Stimulated activated CD4-positive, alpha-beta T cell treated with anti-CD3 and anti-CD28 coated beads, Interleukin-4, amount 100 ng/mL, for 24 hours (primary cell): ENCODE measurements around the gene PTPRN2.

ENCODE experiments used
- DNase-seq: peaks from one replicate; pipeline ENCODE4 v3.0.0-alpha.2; 2020

Gene PTPRN2

DNA sequence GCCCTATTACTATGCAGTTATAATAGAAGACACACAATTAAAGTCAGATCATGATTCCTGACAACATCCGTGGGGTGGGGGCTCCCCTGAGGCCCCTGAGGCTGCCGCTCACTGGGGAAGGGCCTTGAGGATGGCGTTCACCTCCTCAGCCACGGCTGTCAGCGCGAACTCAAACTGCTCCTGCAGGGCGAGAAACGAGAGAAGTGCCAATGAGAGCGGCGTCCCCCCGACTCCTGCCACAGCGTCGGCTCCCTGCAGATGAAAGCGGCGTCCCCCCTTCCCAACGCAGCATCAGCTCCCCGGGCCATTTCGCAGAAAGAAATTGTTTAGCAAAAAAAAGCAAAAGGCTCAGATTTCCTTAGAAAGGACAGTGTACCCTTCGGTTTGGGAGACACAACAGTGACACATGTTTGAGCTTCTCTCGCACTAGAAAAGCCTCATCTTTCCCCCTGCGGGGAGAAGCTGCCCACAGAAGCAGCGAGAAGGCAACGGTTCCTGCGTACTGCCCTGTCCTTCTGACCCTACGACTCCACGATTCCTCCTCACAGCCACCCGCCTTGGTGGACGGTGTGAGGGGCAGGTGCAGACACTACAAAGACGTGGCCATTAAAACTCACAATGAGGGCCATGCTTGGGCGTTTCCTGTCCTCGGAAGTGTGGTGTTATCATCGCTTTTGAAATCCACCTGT lies 1046.9 kb downstream of the PTPRN2 start:
- DNase-seq = no peak

- no peak for DNase-seq
These were observed 1047.6 kb downstream of the PTPRN2 start for GRCh38 chr7:157540020-157540419.

DNA sequence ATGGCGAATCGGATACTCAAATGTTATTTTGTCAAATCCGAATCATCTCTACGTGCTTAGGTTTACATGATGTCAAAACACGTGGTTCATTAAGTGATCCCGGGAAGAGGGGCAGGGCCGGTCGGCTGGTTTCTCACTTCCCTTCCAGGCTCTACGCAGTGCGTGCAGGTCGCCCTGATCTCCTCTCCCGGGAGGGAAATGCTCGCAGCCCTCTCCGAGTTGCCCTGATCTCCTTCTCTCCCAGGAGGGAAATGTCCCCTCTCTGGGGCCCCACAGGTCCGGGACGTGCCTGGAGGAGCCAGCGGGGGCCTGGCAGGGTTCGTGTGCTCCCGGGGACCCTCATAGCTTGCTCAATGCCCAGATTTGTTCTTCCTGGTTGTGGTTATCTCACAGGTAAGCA lies 1048.1 kb downstream of the PTPRN2 start:
- no peak for DNase-seq

DNA sequence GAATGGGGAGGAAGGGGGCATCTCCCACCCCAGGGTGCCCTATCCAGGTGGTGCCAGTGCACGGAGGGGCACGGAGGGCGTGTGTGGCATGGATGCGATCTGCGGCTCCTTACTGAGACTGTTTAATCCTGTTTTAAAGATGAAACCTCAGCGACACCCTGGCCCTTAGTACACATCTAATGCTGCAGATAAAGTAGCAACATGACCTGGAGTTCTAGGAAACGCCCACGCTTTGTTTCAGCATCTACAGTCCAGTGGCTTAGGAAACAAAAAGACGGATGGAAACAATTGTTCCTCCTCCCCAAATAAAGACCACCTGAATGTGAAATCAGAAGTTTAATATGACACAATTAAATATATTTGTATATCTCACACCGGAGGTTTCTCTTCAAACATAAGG lies 1048.9 kb downstream of the PTPRN2 start:
- DNase-seq = no peak

- no peak for DNase-seq
These were observed 1049.3 kb downstream of the PTPRN2 start for GRCh38 chr7:157538321-157538720.

DNA sequence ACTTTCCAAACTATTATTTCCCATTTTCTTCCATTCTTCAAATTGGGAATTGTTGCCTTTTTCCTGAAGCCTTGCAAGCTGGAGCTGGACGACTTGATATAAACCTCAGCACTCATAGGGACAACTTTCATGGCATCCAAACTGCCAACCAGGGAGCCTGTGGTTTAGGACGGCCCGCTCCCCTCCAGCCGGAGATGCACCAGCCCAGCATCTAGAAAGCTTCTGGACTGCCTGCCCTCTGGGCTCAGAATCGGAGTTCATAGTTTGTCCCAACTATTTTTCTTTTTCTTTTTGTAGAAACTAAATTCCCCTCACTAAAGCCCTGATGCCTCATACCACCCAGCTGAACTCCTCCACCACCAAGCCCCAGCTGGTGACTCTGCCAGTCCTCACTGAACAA lies 1050.6 kb downstream of the PTPRN2 start:
- DNase-seq = no peak

DNA sequence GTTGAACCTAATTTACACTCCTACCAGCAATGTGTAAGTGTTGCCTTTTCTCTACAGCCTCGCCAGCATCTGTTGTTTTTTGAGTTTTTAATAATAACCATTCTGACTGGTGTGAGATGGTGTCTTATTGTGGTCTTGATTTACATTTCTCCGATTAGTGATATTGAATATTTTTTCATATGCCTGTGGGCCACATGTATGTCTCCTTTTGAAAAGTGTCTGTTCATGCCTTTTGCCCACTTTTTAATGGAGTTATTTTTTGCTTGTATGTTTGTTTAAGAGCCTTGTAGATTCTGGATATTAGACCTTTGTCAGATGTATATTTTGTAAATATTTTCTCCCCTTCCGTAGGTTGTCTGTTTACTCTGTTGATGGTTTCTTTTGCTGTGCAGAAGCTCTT lies 1055.6 kb downstream of the PTPRN2 start:
- no peak for DNase-seq

- no peak for DNase-seq
These were observed 1057.7 kb downstream of the PTPRN2 start for GRCh38 chr7:157529768-157530560.

DNA sequence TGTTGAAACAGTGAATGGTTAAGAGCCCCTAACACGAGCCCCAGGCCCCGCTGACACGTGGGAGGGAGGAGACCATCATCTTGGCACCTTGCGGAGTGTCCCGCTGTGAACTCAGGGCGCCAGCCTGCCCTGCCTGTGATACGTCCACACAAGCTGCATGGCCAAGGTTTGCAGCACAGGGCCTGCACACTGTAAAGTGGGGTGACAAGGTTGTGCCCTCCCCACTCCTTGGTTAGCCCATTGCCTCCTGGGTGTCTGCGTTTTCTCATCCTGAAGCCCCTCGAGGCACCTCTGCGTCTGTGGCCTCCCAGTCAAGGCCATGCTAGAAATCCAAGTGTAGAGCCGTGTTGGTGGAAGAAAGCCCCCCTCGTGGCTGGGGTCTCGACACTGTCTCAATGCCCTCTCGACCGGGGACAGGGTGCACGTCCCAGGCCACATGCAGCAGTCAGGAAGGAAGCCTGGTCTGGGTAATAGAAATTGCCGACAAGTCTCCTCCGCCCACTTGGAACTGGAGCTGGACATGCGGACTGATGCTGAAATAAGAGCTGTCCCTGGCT lies 1058.8 kb downstream of the PTPRN2 start:
- DNase-seq = no peak

DNA sequence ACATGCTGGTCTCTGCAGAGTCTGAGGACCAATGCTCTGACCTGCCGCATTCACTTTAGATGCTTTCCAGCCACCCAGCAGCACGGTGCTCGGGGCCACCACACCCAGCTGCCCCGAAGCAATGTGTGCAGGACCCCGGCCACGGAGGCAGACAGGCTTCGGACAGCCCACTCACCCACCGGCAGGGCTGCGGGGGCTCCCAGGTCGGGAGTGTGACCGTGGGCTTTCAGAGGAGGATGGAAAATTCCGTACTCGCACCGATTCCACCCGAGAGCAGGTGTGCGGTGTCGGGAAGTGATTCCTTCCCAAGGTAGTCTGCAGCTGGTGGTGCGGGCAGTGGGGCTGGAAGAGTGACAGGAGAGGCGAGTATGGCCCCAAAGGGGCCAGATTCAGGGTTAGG lies 1059.9 kb downstream of the PTPRN2 start:
- no peak for DNase-seq

- no peak for DNase-seq
These were observed 1060.5 kb downstream of the PTPRN2 start for GRCh38 chr7:157526913-157527634.

- no peak for DNase-seq
These were observed 1061.4 kb downstream of the PTPRN2 start for GRCh38 chr7:157526005-157526912.

DNA sequence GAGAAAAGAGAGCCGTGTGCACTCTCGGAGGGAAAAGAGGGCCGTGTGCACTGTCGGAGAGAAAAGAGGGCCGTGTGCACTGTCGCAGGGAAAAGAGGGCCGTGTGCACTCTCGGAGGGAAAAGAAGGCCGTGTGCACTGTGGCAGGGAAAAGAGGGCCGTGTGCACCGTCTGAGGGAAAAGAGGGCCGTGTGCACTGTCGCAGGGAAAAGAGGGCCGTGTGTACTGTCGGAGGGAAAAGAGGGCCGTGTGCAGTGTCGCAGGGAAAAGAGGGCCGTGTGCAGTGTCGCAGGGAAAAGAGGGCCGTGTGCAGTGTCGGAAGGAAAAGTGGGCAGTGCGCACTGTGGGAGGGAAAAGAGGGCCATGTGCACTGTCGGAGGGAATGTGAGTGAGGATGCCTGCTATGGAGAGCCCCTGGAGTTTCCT lies 1062.1 kb downstream of the PTPRN2 start:
- no peak for DNase-seq

GRCh38 chr7:157524731-157525130 lies 1062.9 kb downstream of the PTPRN2 start:
- DNase-seq = no peak

- no peak for DNase-seq
These were observed 1063.7 kb downstream of the PTPRN2 start for GRCh38 chr7:157523766-157524421.

- no peak for DNase-seq
These were observed 1064.3 kb downstream of the PTPRN2 start for GRCh38 chr7:157523371-157523765.

GRCh38 chr7:157522954-157523353 lies 1064.7 kb downstream of the PTPRN2 start:
- DNase-seq = no peak

GRCh38 chr7:157522189-157522588 lies 1065.4 kb downstream of the PTPRN2 start:
- no peak for DNase-seq

- DNase-seq = no peak
These were observed 1065.9 kb downstream of the PTPRN2 start for GRCh38 chr7:157521752-157522151.

DNA sequence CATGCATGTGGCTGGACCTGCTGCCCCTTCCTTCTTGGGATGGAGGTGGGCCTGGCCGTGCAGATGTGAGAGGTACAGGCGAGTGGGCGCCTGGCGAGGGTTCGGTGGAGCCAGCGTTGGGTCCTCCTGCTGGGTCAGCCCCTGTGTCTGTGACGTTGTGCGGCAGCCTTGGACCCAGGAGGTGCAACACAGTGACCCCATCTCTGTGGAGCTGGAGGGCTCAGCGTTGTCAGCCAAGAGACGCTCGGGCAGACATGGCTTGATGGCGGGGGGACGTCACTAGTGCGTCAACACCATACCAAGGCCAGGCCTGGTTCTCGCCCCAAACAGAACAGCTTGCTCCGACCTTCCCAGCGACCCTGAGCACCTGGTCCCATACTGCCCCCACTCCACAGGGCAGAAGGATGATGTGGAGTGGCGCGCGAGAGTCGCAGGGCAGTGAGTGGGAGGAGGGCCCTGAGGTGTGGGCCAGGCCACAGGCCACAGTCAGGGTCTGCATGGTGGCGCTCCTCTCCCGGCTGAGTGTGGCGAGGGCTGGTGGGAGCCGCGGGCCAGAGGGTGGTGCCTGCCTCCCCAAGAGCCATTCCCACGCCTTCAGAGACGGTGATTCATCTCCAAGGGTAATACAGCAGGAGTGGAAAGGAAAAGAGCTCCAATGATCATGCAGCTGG lies 1066.4 kb downstream of the PTPRN2 start:
- DNase-seq = no peak

GRCh38 chr7:157520249-157520648 lies 1067.4 kb downstream of the PTPRN2 start:
- DNase-seq = no peak
